Stimulated activated CD4-positive, alpha-beta T cell treated with anti-CD3 and anti-CD28 coated beads, TNF-alpha, amount 100 ng/mL, for 24 hours (primary cell): Measurements from ENCODE around the gene COL9A1.

Experiments used
- DNase-seq, 3 experiments: peaks; one replicate each; pipeline ENCODE4 v3.0.0-alpha.2; 2020; ENCODE audit warnings: low read depth in 3 of 3

Gene COL9A1

GRCh38 chr6:70176842-70177550 lies 125.9 kb downstream of the COL9A1 start:
- no peak for DNase-seq

- no peak for DNase-seq
These were observed 127.1 kb downstream of the COL9A1 start for GRCh38 chr6:70175770-70176169.

- DNase-seq = no peak
These were observed 130.6 kb downstream of the COL9A1 start for GRCh38 chr6:70172252-70172651.

GRCh38 chr6:70171236-70171635 lies 131.6 kb downstream of the COL9A1 start:
- no peak for DNase-seq

- DNase-seq = no peak
These were observed 134.1 kb downstream of the COL9A1 start for GRCh38 chr6:70168681-70169377.
